Gastrocnemius medialis (tissue), 4 donors: Measurements from ENCODE around the gene SFI1.

ENCODE experiments used
- POLR2A ChIP-seq, 2 donors: fragments of 450-650 bp; IDR thresholded peaks; one replicate each; pipeline ENCODE4 v1.6.1; 2017; ENCODE audit warnings: antibody characterized with exemption in 2 of 2, mild to moderate bottlenecking in 2 of 2, moderate library complexity in 2 of 2
- TF ChIP-seq, protein P1 (sequence below), 5 experiments: fragments of 450-650 bp in 3 of 5; fragments of 200-600 bp in 2 of 5; sonication (generic) in 2 of 5; IDR thresholded peaks in 4 of 5; conservative IDR thresholded peaks in 1 of 5; 1 replicate in 4 of 5; 2 replicates in 1 of 5; pipeline ENCODE4 v1.5.1; 2016 to 2019; ENCODE audit warnings: antibody characterized with exemption in 5 of 5, mild to moderate bottlenecking in 3 of 5, moderate library complexity in 3 of 5

- TF ChIP-seq, protein P1, sequence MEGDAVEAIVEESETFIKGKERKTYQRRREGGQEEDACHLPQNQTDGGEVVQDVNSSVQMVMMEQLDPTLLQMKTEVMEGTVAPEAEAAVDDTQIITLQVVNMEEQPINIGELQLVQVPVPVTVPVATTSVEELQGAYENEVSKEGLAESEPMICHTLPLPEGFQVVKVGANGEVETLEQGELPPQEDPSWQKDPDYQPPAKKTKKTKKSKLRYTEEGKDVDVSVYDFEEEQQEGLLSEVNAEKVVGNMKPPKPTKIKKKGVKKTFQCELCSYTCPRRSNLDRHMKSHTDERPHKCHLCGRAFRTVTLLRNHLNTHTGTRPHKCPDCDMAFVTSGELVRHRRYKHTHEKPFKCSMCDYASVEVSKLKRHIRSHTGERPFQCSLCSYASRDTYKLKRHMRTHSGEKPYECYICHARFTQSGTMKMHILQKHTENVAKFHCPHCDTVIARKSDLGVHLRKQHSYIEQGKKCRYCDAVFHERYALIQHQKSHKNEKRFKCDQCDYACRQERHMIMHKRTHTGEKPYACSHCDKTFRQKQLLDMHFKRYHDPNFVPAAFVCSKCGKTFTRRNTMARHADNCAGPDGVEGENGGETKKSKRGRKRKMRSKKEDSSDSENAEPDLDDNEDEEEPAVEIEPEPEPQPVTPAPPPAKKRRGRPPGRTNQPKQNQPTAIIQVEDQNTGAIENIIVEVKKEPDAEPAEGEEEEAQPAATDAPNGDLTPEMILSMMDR (IDR thresholded peaks at IDR 0.05 in 4 of 5, conservative IDR thresholded peaks at IDR 0.05 in 1 of 5) = no peak
- TF ChIP-seq POLR2A (IDR thresholded peaks at IDR 0.05) = no peak
These were observed 132.0 kb downstream of the SFI1 start for GRCh38 chr22:31628362-31628761.
